Lung (tissue), 12 donors: ENCODE measurements around the gene SPDYC. TPM values are rescaled to one million over a fixed set of nuclear protein-coding genes. Genes with fewer than 3 reads are reported as not detected.
"Not testable (repeated sequence)": the region's sequence is repeated elsewhere in the genome, so short reads cannot be mapped to it uniquely, and the experiment has no call there.

Source experiments
- ATAC-seq: fragments of 200-7000 bp; cut with Tn5 transposase; one replicate; pipeline ENCODE4 v1.9.1; 2020; ENCODE audit warnings: moderate number of reproducible peaks; ENCODE audit not compliant: insufficient read depth, low FRiP score
- DNase-seq, 3 donors: peaks; one replicate each; pipeline ENCODE4 v3.0.0-alpha.2; 2013 to 2017
- H3K27ac ChIP-seq, 2 donors: one replicate each; pipeline ENCODE4 v1.5.1; 2013; ENCODE audit warnings: mild to moderate bottlenecking in 2 of 2, moderate library complexity in 2 of 2, control low read depth in 1 of 2, inconsistent platforms in 1 of 2, low read depth in 1 of 2, low read length in 1 of 2
- H3K27me3 ChIP-seq, 3 donors: one replicate each; pipeline ENCODE4 v1.5.1; 2013; ENCODE audit warnings: low read length in 2 of 3; ENCODE audit not compliant: control insufficient read depth in 3 of 3, insufficient read depth in 3 of 3
- H3K36me3 ChIP-seq, 4 donors: one replicate each; pipeline ENCODE4 v1.5.1; 2013; ENCODE audit warnings: low read length in 4 of 4, mild to moderate bottlenecking in 1 of 4, moderate library complexity in 1 of 4; ENCODE audit not compliant: control insufficient read depth in 4 of 4, insufficient read depth in 4 of 4
- H3K4me1 ChIP-seq, 5 donors: one replicate each; pipeline ENCODE4 v1.5.1; 2013; ENCODE audit warnings: low read length in 5 of 5, mild to moderate bottlenecking in 2 of 5, moderate library complexity in 1 of 5; ENCODE audit not compliant: control insufficient read depth in 5 of 5, insufficient read depth in 5 of 5
- H3K4me3 ChIP-seq: one replicate; pipeline ENCODE4 v1.5.1; 2013; ENCODE audit warnings: mild to moderate bottlenecking, control low read depth, moderate library complexity
- H3K9ac ChIP-seq, 2 donors: one replicate each; pipeline ENCODE4 v1.5.1; 2013; ENCODE audit warnings: low read length in 2 of 2, control low read depth in 1 of 2; ENCODE audit not compliant: insufficient read depth in 1 of 2
- H3K9me3 ChIP-seq, 4 donors: one replicate each; pipeline ENCODE4 v1.5.1; 2013; ENCODE audit warnings: low read length in 3 of 4, mild to moderate bottlenecking in 1 of 4, moderate library complexity in 1 of 4; ENCODE audit not compliant: control insufficient read depth in 4 of 4, insufficient read depth in 3 of 4
- CTCF ChIP-seq: IDR thresholded peaks from 2 replicates; pipeline ENCODE4 v1.5.1; 2012; ENCODE audit warnings: mild to moderate bottlenecking; ENCODE audit errors: control extremely low read depth, extremely low read depth
- WGBS, 2 donors: extraction: QIAGEN DNeasy Blood & Tissue Kit; methylation state at CpG; one replicate each; pipeline ENCODE4 v1.1.7; 2013; 5-methylcytosine and 5-hydroxymethylcytosine counted together
- polyA plus RNA-seq, 2 donors: library from polyadenylated mRNA; stranded (reverse); fragments of 200-250 nt; gene quantifications; one replicate each; pipeline ENCODE4 v1.2.1, GENCODE V29; 2013
- total RNA-seq, 2 donors: library from RNA; depleted of rRNA in 1 of 2; stranded (reverse); fragments of >200 nt in 1 of 2; gene quantifications; one replicate each; pipeline ENCODE4 v1.2.1, GENCODE V29; 2014 to 2021
- donor health status: control.
- donor health status: control.
- donor health status: Bipolar disorder and iron deficiency.
- donor health status: healthy.
- donor health status: DM: yes; HTN: yes; CAD: no.

The SPDYC gene
- total and polyA plus RNA-seq, 4 donors: not detected

DNA sequence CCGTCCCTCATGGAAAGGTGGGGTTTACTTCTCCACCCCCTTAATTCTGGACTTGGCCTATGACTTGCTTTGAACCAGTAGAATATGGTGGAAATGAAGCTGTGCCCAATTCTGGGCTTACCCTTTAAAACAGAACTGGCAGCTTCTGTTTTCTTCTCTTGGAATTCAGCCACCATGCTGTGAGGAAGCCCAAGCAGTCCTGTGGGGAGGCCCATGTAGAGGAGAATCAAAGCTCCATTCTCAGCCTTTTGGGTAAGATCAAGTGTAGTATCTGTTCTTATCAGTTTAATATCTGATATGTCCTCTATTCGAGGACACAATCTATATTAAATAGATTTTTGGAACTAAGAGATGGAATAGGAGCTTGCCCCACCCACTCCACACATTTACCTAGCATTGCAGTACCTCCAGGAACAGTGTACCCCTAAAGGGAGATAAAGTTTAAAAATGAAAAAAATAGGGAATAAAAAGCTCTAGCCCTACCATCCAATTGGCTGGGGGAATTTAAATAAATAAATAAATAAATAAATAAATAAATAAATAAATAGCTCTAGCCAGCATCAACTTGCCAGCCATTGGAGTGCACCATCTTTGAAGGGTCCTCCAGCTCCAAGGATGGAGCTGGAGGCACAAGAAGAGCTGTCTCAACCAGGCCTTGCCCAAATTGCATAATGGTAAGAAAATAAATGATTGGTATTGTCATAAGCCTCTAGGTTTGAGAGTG lies 22.5 kb upstream of the SPDYC start:
- WGBS, 2 donors: 91 to 94% methylated on average over 2 of the region's 2 CpGs
- no peak for ATAC-seq
- no peak overlapping the region for H3K4me3 ChIP-seq

GRCh38 chr11:65148657-65149056 lies 21.4 kb upstream of the SPDYC start:
- Histone ChIP-seq H3K27ac (no peak overlapping the region), H3K4me3 (no peak overlapping the region), H3K9ac (no peak overlapping the region), H3K36me3 (no peaks in the 10 kb centered on the region), H3K9me3 (no peaks in the 10 kb centered on the region), H3K4me1 (peaks cover 0 to 6% (median 3%) of the 10 kb centered on the region in 5 donors), H3K27me3 (no peaks in the 10 kb centered on the region)
- TF ChIP-seq CTCF: no peak
- DNase-seq (no peak), ATAC-seq (no peak)
- 84 to 93% methylated on average over 5 of the region's 5 CpGs for WGBS, 2 donors

More for the DNA sequence above, 22.5 kb upstream of the SPDYC start:
- DNase-seq: no peak
- Histone ChIP-seq H3K9ac (no peak overlapping the region), H3K4me1 (peaks cover 0 to 6% (median 3%) of the 10 kb centered on the region in 5 donors), H3K27me3 (no peaks in the 10 kb centered on the region), H3K36me3 (no peaks in the 10 kb centered on the region), H3K9me3 (no peaks in the 10 kb centered on the region), H3K27ac (no peak overlapping the region)
- no peak for TF ChIP-seq CTCF

GRCh38 chr11:65150131-65150508 lies 19.9 kb upstream of the SPDYC start:
- not testable (repeated sequence) for ATAC-seq, H3K9ac ChIP-seq, H3K36me3 ChIP-seq, H3K4me1 ChIP-seq, H3K9me3 ChIP-seq, H3K27me3 ChIP-seq, DNase-seq, H3K4me3 ChIP-seq
- peak overlapping the region; percentile 82 to 85 for H3K27ac ChIP-seq
- WGBS, 2 donors: 61 to 71% methylated on average over 10 of the region's 10 CpGs

DNA sequence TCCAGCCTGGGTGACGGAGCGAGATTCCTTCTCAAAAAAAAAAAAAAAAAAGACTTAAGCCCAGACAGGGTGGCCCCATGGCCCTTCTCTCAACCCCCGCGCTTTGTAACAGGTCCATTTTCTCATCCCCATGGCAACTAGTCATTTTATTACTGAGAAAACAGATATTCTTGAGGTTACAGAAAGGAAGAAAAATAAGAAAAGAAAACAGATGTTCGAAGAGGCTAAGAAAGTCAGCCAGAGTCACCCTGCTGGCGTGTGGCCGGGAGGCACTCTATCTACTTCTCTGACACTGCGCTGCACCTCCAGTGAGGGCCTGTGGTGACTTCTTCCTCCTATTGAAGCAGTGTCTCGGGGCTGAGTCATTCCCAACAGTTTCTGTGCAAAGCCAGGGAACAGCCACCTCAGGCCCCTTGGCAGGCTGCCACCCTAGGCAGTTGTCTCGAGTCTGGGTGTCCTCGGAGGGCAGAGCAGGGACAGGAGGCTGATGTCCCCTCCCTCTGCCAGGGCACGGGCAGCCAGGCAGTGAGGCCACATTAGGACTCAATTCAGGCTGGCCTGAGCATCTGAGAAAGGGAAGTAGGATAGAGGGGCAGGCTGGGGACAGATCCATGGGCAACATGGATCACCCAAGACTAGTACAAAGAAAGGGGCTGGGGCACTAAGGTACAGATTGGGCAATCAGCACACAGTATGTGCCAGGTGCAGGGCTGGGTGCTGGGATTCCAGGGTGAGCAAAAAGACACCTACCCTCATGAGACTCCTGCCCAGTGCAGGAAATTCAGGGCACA lies 19.3 kb upstream of the SPDYC start:
- Histone ChIP-seq H3K4me1 (peaks cover 0 to 6% (median 3%) of the 10 kb centered on the region in 5 donors), H3K4me3 (no peak overlapping the region), H3K36me3 (no peaks in the 10 kb centered on the region), H3K9me3 (no peaks in the 10 kb centered on the region), H3K9ac (peak overlapping the region in 1 of 2 donors; percentile 13), H3K27me3 (no peaks in the 10 kb centered on the region), H3K27ac (peak overlapping the region; percentile 82 to 85)
- ATAC-seq (peak; percentile 91), DNase-seq (peak; percentile 27 to 50 (median 39))
- 11 to 22% methylated on average over 12 of the region's 12 CpGs for WGBS, 2 donors
- no peak for TF ChIP-seq CTCF
